Panc1 (cell line): Measurements from ENCODE around the gene RSAD2.

Source experiments
- POLR2AphosphoS5 ChIP-seq: IDR thresholded peaks from 2 replicates; pipeline ENCODE4 v1.6.1; 2012; ENCODE audit warnings: mild to moderate bottlenecking, low read depth, low read length, moderate library complexity
- TF ChIP-seq, protein P1 (sequence below): fragments of 450-650 bp; IDR thresholded peaks from 2 replicates; pipeline ENCODE4 v1.5.1; 2017; ENCODE audit warnings: mild to moderate bottlenecking

DNA sequence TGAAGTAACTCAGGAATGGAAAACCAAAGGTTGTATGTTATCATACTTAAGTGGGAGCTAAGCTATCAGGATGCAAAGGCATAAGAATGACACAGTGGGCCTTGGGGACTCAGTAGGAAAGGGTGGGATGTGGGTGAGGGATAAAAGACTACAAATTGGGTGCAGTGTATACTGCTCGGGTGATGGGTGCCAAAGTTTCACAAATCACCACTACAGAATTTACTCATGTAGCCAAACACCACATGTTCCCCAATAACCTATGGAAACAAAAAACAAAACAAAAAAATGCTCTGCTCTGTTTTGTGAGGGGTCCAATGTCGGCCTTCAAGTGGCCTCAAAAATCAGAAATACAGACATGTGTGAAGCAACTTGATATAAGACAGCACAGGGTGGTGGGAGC, 30.7 kb downstream of the RSAD2 start:
- no peak for TF ChIP-seq POLR2AphosphoS5
- TF ChIP-seq, protein P1, sequence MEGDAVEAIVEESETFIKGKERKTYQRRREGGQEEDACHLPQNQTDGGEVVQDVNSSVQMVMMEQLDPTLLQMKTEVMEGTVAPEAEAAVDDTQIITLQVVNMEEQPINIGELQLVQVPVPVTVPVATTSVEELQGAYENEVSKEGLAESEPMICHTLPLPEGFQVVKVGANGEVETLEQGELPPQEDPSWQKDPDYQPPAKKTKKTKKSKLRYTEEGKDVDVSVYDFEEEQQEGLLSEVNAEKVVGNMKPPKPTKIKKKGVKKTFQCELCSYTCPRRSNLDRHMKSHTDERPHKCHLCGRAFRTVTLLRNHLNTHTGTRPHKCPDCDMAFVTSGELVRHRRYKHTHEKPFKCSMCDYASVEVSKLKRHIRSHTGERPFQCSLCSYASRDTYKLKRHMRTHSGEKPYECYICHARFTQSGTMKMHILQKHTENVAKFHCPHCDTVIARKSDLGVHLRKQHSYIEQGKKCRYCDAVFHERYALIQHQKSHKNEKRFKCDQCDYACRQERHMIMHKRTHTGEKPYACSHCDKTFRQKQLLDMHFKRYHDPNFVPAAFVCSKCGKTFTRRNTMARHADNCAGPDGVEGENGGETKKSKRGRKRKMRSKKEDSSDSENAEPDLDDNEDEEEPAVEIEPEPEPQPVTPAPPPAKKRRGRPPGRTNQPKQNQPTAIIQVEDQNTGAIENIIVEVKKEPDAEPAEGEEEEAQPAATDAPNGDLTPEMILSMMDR, result no peak
